SK-N-DZ (cell line): ENCODE data around the gene CD209. TPM values are rescaled to one million over a fixed set of nuclear protein-coding genes. Genes with fewer than 3 reads are reported as not detected.
"Not testable (repeated sequence)": the region's sequence is repeated elsewhere in the genome, so short reads cannot be mapped to it uniquely, and the experiment has no call there.

Experiments used
- DNase-seq: peaks from one replicate; pipeline ENCODE4 v3.0.0-alpha.2; 2015; ENCODE audit warnings: low spot score
- polyA plus RNA-seq, 2 experiments: library from polyadenylated mRNA; depleted of rRNA; stranded (reverse); fragments of >200 nt; gene quantifications; 2 replicates each; pipeline ENCODE4 v1.2.3, GENCODE V29; 2014

CD209 gene
- not detected in 2 replicates for polyA plus RNA-seq (2014; cell fraction: cytosol; rRNA removed)
- polyA plus RNA-seq (2014; cell fraction: nucleus; rRNA removed), result not detected in 2 replicates

- no peak for DNase-seq
These were observed at the start of gene CD209 for GRCh38 chr19:7746903-7747884. TSS of gene CD209 (minus strand) at chr19:7747534. CDS start at chr19:7747511, 23 bp downstream.

- DNase-seq, result no peak
These were observed 48.3 kb upstream of the CD209 start for GRCh38 chr19:7795555-7796161.

- DNase-seq, result no peak
These were observed 46.2 kb upstream of the CD209 start for GRCh38 chr19:7793493-7793892.

- not testable (repeated sequence) for DNase-seq
These were observed 45.4 kb upstream of the CD209 start for GRCh38 chr19:7792701-7793100.

GRCh38 chr19:7792281-7792680, 44.9 kb upstream of the CD209 start:
- no peak for DNase-seq

GRCh38 chr19:7790416-7790815, 43.1 kb upstream of the CD209 start:
- no peak for DNase-seq

GRCh38 chr19:7789447-7789846, 42.1 kb upstream of the CD209 start:
- no peak for DNase-seq

- no peak for DNase-seq
These were observed 41.6 kb upstream of the CD209 start for GRCh38 chr19:7788933-7789323.

- no peak for DNase-seq
These were observed 41.0 kb upstream of the CD209 start for GRCh38 chr19:7788178-7788932.

- DNase-seq, result no peak
These were observed 40.4 kb upstream of the CD209 start for GRCh38 chr19:7787602-7788177.

GRCh38 chr19:7787141-7787540, 39.8 kb upstream of the CD209 start:
- DNase-seq, result no peak

- DNase-seq, result no peak
These were observed 37.5 kb upstream of the CD209 start for GRCh38 chr19:7784856-7785255.

GRCh38 chr19:7783991-7784423, 36.7 kb upstream of the CD209 start:
- no peak for DNase-seq

GRCh38 chr19:7781157-7781556, 33.8 kb upstream of the CD209 start:
- DNase-seq, result no peak

- no peak for DNase-seq
These were observed 32.5 kb upstream of the CD209 start for GRCh38 chr19:7779631-7780486.

- no peak for DNase-seq
These were observed 30.7 kb upstream of the CD209 start for GRCh38 chr19:7778081-7778480.

- DNase-seq, result no peak
These were observed 28.4 kb upstream of the CD209 start for GRCh38 chr19:7775761-7776160.

GRCh38 chr19:7773841-7774240, 26.5 kb upstream of the CD209 start:
- DNase-seq, result no peak

- no peak for DNase-seq
These were observed 25.5 kb upstream of the CD209 start for GRCh38 chr19:7772752-7773291.

GRCh38 chr19:7771072-7771471, 23.7 kb upstream of the CD209 start:
- DNase-seq, result no peak
